Right ventricle myocardium inferior (tissue), 1 donor: ENCODE measurements around the gene ARHGAP27. TPM values are rescaled to one million over a fixed set of nuclear protein-coding genes. Genes with fewer than 3 reads are reported as not detected.
A peak's percentile ranks its signal among the peaks of the same experiment; 100 is the strongest.
"Not testable (repeated sequence)": the region's sequence is repeated elsewhere in the genome, so short reads cannot be mapped to it uniquely, and the experiment has no call there.

Experiments
- ATAC-seq: fragments of 200-7000 bp; cut with Tn5 transposase; one replicate; pipeline ENCODE4 v1.9.1; 2020; ENCODE audit warnings: mild to moderate bottlenecking, moderate library complexity
- DNase-seq: peaks from one replicate; pipeline ENCODE4 v3.0.0; 2021; ENCODE audit errors: missing footprints
- intact Hi-C: fragments of 100-400 bp; cut with DNase I; formaldehyde crosslinking; loops from one replicate; pipeline ENCODE4 v1.11.0; 2022
- total RNA-seq: library from RNA; stranded (reverse); fragmentation: NEBNext Ultra II Directional; extraction: Animal tissue kit (Norgen Biotek cat#: 25700); gene quantifications from one replicate; pipeline ENCODE4 v1.2.1, GENCODE V29; 2021
- donor health status: DM: no; HTN: yes; CAD: no; lungs with severe emphysema.

The ARHGAP27 gene
- total RNA-seq, 1 donor from 2014 or later: 34.4 TPM

- intact Hi-C loops: no loop called here
- DNase-seq (no peak), ATAC-seq (no peak)
These were observed 85.2 kb downstream of the ARHGAP27 start for GRCh38 chr17:45347444-45347843.

DNA sequence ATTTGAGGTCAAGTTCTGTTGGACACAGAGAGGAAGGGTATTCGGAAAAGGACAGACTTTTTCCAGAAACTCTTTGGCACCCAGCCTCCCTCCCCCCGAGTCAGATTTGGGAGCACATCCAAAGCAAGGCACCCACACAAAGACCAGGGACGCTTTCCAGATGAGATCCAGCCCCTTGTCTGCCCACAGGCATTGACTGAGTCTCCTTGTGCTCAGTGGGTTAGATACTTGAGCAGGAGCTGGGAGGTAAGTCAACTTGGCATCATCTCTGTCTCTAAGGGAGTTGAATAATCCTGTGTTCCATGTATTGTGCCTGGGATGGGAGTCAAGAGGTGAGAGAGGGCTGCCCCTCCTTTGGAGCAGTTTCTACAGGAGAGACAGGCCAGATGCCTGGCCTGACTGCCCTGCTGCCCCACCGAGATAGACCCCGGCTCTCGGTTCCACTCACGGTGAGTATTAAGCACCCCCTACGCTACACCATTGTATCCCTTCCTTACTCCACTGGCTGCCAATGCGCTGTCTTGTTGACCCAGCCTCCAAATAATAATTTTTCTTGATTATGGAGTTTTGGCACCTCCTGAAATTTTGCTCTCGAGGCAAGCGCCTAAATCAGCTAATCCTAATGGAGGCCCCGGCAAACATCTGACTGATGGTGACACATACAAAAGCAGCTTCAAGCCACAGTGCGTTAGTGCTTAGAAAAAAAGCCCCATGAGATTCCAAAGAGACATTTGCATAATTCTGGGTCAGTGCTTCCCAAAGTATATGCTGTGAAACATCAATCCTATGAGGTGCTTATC, 86.3 kb downstream of the ARHGAP27 start:
- DNase-seq (no peak), ATAC-seq (peak; percentile 58)
- intact Hi-C loops: no loop called here

DNA sequence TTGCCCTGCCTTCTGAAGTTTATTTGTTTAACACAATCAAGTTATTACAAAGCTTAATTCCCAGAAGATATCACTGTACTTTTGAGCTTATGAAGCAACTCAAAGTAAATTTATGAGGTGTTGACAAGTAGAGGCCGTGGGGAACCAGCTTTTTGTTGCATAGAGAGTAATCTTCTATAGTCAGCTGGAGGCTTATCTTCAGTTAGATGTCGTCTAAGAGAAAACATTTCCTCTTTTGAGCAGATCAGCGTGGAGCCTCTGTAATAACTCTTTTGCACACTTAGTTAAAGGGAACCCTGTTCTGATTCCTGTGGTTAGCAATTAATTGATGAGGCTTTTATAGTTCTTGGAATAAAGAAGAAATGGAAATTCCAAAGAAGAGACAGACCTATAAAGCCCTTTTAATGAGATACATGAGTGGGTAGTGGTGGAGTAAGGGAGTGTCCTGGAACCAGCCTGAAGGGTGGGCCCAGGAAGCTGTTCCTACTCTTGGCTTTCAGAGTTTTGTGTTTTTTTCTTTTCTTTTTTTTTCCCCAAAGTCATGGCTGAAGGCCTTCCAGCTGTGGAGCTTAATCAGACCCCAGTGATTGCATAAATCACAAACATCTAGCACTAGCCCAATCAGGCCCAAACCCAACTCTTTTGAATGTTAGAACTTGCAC, 87.0 kb downstream of the ARHGAP27 start:
- intact Hi-C loops: no loop called here
- peak; percentile 79 for ATAC-seq
- DNase-seq: no peak

- DNase-seq (no peak), ATAC-seq (no peak)
- intact Hi-C loops: no loop called here
These were observed 87.5 kb downstream of the ARHGAP27 start for GRCh38 chr17:45345246-45345553.

- DNase-seq, ATAC-seq, intact Hi-C loops: not testable (repeated sequence)
These were observed 88.6 kb downstream of the ARHGAP27 start for GRCh38 chr17:45343967-45344664.

Other genes with a start within 250 kb of the ARHGAP27 start
- 13.7 TPM for gene FMNL1, start 211.0 kb downstream of the ARHGAP27 start, total RNA-seq
- gene SPATA32, start 170.8 kb downstream of the ARHGAP27 start, total RNA-seq: not detected
- 14.4 TPM for gene MAP3K14, start 115.8 kb downstream of the ARHGAP27 start, total RNA-seq
- gene PLEKHM1, start 57.9 kb upstream of the ARHGAP27 start, total RNA-seq: 26.9 TPM